COLO668 (cell line): Measurements from ENCODE around the gene DTX3.

Experiments
- DNase-seq: peaks from one replicate; lab custom pipeline; 2025; ENCODE audit not compliant: unreplicated experiment; lab: John Stamatoyannopoulos, UW

DTX3 gene

DNA sequence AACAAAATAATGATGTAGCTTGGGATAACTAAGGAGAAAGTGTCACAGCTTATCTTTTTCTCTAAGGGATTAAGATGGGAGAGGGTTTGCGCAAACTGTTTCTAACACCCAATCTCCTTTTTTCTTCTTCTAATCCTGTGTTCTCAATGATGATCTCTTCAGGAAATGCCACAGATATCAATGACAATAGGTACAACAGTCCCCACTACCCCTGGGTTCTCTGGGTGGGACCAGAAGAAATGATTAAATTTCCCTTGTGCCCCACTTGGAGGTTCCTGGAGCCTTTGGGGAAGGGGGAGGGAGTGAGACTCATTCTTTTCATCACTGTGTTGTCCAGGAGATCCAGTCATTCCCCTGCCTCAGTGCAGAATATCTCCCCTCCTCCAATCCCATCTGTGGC is 22.2 kb upstream of the DTX3 start:
- no peak for DNase-seq

GRCh38 chr12:57583008-57583831 is 21.4 kb upstream of the DTX3 start:
- peak; percentile 39 for DNase-seq

DNA sequence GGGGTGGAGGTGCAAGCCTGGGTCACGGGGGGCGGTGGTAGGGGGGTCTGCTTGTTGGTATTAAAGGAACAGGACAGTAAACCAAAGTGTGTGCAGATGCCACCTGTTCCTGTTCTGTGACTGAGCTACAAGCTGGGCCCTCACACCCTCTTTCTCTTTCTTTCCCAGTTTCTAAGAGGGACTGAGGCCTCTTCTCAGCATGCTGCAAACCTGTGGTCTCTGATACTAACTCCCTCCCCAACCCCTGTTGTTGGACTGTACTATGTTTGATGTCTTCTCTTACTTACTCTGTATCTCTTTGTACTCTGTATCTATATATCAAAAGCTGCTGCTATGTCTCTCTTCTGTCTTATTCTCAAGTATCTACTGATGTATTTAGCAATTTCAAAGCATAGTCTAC is 20.6 kb upstream of the DTX3 start:
- DNase-seq: no peak

- no peak for DNase-seq
Observed at GRCh38 chr12:57584690-57585089, 19.9 kb upstream of the DTX3 start.

DNA sequence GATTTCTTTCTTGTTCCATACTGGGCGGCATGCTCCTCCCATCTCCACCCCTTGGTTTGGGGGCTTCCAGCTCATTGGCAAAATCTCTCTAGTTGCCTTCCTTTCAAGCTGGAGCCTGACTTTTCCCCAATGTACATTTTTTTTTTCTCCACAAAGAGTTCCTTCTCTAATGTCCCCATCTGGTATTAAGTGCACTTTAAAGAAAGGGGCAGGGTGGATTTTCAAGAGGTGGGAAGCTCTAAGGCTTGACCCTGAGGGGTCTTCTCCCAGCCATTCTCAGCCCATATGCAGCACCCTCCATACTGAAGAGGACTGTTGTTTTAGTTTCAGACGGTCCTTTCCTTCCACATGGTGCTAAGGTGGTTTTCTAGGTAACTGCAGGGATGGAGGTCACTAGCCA is 19.5 kb upstream of the DTX3 start:
- no peak for DNase-seq

DNA sequence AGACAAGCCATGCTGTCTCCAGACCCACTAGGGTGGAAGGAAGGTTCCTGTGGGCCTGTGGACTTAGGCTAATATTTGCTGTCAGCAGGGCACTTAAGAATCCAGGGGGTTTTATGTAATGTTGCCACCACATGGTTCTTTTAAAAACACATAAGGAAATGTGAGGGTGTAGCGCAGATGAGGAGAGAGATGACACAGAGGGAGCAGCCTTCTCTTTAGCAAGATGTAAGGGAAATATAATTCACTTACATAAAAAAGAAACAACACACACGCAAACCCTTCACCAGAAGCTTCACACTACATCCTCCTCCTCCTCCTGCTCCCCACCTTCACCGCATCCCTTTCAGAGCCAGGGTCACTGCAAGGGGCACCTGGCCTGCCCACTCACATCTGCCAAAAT is 18.5 kb upstream of the DTX3 start:
- DNase-seq: no peak

GRCh38 chr12:57586832-57587429 is 17.7 kb upstream of the DTX3 start:
- no peak for DNase-seq

DNA sequence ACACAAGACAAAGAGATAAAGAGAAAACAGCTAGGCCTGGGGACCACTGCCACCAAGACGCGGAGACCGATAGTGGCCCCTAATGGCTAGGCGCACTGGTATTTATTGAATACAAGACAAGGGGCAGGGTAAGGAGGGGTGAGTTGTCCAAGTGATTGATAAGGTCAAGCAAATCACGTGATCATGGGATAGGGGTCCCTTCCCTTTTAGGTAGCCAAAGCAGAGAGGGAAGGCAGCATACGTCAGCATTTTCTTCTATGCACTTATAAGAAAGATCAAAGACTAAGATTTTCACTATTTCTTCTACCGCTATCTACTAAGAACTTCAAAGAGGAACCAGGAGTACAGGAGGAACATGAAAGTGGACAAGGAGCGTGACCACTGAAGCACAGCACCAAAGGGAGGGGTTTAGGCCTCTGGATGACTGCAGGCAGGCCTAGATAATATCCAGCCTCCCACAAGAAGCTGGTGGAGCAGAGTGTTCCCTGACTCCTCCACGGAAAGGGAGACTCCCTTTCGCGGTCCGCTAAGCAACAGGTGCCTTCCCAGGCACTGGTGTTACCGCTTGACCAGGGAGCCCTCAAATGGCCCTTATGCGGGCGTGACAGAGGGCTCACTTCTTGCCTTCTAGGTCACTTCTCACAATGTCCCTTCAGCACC is 15.5 kb upstream of the DTX3 start:
- peak; percentile 7 for DNase-seq

GRCh38 chr12:57590479-57590863 is 14.2 kb upstream of the DTX3 start:
- no peak for DNase-seq

DNA sequence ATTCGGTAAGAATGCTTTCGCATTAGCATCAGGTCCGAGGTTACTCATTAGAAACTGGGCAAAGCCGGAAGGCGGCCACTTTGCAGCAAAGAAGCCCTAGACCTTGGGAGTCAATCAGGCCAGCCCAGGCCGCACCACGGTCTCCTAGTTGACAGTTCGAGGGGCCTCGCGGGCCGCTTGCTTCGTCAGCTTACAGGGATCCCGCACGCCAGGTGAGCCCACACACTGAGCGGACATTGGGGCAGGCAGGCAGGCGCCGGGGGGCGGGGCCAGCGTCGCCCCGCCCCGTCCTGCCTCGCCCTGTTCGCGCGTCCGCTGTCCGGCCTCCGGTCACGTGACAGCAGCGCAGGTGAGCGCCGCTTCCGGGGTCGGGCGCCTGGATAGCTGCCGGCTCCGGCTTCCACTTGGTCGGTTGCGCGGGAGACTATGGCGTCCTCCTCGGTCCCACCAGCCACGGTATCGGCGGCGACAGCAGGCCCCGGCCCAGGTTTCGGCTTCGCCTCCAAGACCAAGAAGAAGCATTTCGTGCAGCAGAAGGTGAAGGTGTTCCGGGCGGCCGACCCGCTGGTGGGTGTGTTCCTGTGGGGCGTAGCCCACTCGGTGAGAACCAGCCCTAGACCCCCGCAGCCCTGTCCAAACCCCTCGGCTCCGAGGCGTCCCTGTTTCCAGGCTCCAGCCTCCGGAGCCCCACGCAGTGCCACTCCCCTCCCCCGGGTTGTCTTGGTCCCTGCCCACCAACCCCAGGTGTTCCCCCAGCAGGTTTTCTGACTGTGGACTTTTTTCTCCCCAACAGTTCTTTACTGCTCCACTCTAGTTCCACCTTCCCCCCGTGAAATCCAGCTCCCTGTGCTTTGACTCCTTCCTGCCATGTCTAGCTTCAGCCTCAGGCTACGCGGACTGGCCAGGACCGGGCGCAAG is 13.5 kb upstream of the DTX3 start, which contains the start of gene PIP4K2C:
PIP4K2C (plus strand) TSS at position 329 of the 918 bp plus-strand sequence; CDS start at position 427, 98 bp downstream.
- peak; percentile 86 for DNase-seq

GRCh38 chr12:57591782-57592325 is 12.8 kb upstream of the DTX3 start:
- no peak for DNase-seq

DNA sequence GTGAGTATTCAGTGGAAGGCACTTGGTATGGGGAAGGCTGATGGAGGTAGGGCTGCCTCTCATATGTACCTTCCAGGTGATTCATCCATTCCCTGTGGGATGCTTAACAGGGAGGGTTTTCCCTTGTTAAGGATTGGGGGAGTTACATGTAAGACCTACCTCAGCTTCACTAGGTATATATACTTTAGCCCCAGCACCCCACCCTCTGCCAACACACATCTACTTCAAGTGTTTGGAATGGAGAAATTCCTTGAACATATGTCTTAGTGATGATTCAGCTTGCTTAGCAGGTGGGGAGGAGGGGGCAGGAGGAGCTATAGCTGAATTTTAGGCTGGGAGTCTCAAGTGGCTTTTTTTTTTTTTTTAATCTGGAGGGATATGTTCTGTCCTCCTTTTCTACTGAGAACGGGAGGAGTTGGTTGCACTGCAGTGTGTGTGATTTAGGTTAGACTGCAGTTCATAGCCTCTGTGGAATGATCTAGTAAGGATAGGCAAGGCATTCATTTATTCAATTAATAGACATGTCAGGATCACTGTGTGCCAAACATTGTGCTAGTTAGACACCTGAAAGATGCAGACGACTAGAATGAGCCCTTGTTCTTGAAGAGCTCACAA is 12.0 kb upstream of the DTX3 start:
- no peak for DNase-seq

DNA sequence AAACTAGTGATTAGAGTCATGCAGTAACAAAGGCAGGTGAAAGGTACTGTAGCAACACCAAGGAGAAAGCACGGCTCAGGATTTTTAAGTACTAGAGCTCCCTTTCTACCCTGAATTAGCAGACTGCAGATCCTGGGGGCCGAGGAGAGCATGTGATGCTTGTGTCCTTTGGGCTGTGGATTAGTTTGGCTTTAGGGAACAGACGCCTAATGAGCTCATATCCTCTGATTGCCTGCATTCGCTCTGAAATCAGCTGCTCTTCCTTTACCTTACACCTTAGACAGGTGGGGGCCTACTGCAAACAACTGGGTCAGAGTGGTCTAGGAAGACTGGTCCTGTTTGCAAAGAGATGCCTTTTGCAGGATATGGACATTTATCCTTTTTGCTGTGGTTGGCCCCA is 11.4 kb upstream of the DTX3 start:
- DNase-seq: no peak

- no peak for DNase-seq
Observed at GRCh38 chr12:57600395-57600794, 4.2 kb upstream of the DTX3 start.

DNA sequence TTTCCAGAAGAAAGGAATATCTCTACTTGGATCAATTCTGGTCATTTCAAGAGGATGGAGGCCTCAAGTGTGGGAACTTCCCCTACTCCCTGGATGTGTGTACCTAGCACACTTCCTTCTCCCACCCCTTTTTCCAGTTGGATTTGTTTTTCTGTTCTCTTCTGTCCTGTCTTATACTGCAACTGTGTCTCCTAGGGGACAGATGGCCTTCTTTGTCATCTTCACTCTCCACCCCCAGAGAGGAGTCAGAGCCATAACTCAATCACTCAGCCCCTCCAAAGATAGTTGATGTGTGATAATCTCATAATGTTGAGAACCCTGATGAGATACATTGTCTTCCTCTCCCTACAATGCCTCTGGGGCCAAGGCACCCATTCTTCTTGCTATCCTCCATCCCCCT is 2.1 kb upstream of the DTX3 start:
- DNase-seq: no peak

- no peak for DNase-seq
Observed at GRCh38 chr12:57603324-57603723, 1.3 kb upstream of the DTX3 start.

DNA sequence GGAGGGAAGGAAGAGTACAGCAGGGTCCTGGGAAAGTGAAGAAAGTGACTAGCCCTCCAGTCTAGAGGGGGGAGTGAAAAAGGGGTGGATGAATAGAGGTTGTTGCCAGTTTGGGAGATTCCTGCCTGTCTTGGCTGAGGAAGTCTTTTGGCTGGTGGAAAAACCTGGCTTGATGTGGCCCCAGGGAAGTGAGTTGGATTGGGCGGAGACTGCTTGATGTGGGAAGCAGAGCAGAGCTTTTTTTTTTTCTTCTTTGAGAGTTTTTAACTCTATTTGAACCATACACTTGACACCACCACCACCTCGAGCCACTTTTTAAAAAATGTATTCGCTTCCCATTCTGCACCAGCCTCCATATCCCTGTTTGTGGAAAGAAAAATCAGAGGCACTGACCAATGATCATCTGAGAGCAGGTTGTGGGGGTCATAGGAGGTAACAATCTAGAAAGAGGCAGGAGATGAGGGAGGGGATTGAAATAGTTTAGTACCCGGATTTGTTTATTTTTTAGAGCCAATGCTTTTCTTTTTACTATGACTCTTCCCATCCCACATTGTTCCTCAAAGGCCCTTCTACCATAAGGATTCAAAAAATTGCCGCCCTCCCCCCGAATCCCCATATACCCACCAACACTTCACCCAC is 690 bp upstream of the DTX3 start:
- no peak for DNase-seq

GRCh38 chr12:57604992-57605810 is 577 bp downstream of the DTX3 start:
- peak; percentile 9 for DNase-seq

- no peak for DNase-seq
Observed at GRCh38 chr12:57605811-57606311, 1.2 kb downstream of the DTX3 start.
